HG03175 (cell line): ENCODE results near the gene CCL2.
"Not testable (repeated sequence)": the region's sequence is repeated elsewhere in the genome, so short reads cannot be mapped to it uniquely, and the experiment has no call there.

Experiments
- ATAC-seq: cut with Tn5 transposase; IDR thresholded peaks from one replicate; pipeline ENCODE4 v1.9.1; 2021; ENCODE audit warnings: mild to moderate bottlenecking, moderate library complexity; ENCODE audit not compliant: unreplicated experiment

The CCL2 gene

GRCh38 chr17:34254651-34255380 lies at the start of gene CCL2:
Gene CCL2, plus strand, starts transcription at chr17:34255285. Its CDS starts 65 bp downstream, at chr17:34255350.
- no peak for ATAC-seq

- ATAC-seq: no peak
These were observed 49.7 kb upstream of the CCL2 start for GRCh38 chr17:34205401-34205800.

- no peak for ATAC-seq
These were observed 48.5 kb upstream of the CCL2 start for GRCh38 chr17:34206569-34206968.

- no peak for ATAC-seq
These were observed 47.5 kb upstream of the CCL2 start for GRCh38 chr17:34207572-34207971.

GRCh38 chr17:34218748-34219147 lies 36.3 kb upstream of the CCL2 start:
- no peak for ATAC-seq

GRCh38 chr17:34219405-34219804 lies 35.7 kb upstream of the CCL2 start:
- ATAC-seq: no peak

- ATAC-seq: no peak
These were observed 34.9 kb upstream of the CCL2 start for GRCh38 chr17:34220045-34220751.

GRCh38 chr17:34220752-34221395 lies 34.2 kb upstream of the CCL2 start:
- ATAC-seq: no peak

GRCh38 chr17:34221411-34221810 lies 33.7 kb upstream of the CCL2 start:
- ATAC-seq: no peak

- no peak for ATAC-seq
These were observed 32.2 kb upstream of the CCL2 start for GRCh38 chr17:34222722-34223497.

GRCh38 chr17:34225046-34225445 lies 30.0 kb upstream of the CCL2 start:
- ATAC-seq: no peak

- ATAC-seq: no peak
These were observed 28.9 kb upstream of the CCL2 start for GRCh38 chr17:34226011-34226743.

GRCh38 chr17:34226744-34227034 lies 28.4 kb upstream of the CCL2 start:
- ATAC-seq: no peak

- not testable (repeated sequence) for ATAC-seq
These were observed 27.8 kb upstream of the CCL2 start for GRCh38 chr17:34227293-34227692.

GRCh38 chr17:34227707-34228106 lies 27.4 kb upstream of the CCL2 start:
- no peak for ATAC-seq

- ATAC-seq: no peak
These were observed 26.3 kb upstream of the CCL2 start for GRCh38 chr17:34228781-34229180.

GRCh38 chr17:34230342-34230741 lies 24.7 kb upstream of the CCL2 start:
- ATAC-seq: no peak

- no peak for ATAC-seq
These were observed 20.5 kb upstream of the CCL2 start for GRCh38 chr17:34234616-34235015.

- no peak for ATAC-seq
These were observed 19.6 kb upstream of the CCL2 start for GRCh38 chr17:34235389-34236028.

GRCh38 chr17:34236281-34236892 lies 18.7 kb upstream of the CCL2 start:
- ATAC-seq: no peak
